ENCODE results near the gene TTC8. TPM values are rescaled to one million over a fixed set of nuclear protein-coding genes. Genes with fewer than 3 reads are reported as not detected.

Gene TTC8
- total RNA-seq, 1 donor from 2014 or later, result 23.6 TPM

DNA sequence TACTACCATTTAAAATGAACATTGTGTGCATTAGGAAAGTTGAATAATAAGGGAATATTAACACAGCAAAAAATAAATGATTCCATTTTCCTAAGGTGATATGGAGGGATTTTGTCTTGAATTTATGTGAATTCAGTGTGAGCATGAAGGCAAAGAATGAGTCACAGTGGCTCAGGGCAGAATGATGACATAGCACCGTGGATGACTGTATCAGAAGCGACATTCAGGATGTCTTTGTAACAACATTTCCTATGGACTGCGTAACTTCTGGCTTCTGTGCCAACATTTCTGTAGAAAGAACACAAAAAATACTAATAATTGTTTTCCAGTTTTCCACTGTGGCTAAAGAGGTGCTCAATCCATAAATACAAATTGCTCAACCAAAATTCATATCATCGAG is 54.6 kb downstream of the TTC8 start:
- Mint-ChIP-seq H3K27me3 (ENCODE audit: unreplicated experiment) (no peaks in the 10 kb centered on the region), H3K4me3 (ENCODE audit: unreplicated experiment) (no peak overlapping the region), H3K4me1 (ENCODE audit: unreplicated experiment) (no peaks in the 10 kb centered on the region), H3K36me3 (ENCODE audit: unreplicated experiment) (peaks cover 35% of the 10 kb centered on the region), H3K27ac (ENCODE audit: unreplicated experiment) (no peak overlapping the region), H3K9me3 (ENCODE audit: unreplicated experiment) (peaks cover 6% of the 10 kb centered on the region)
- TF ChIP-seq, protein P1, sequence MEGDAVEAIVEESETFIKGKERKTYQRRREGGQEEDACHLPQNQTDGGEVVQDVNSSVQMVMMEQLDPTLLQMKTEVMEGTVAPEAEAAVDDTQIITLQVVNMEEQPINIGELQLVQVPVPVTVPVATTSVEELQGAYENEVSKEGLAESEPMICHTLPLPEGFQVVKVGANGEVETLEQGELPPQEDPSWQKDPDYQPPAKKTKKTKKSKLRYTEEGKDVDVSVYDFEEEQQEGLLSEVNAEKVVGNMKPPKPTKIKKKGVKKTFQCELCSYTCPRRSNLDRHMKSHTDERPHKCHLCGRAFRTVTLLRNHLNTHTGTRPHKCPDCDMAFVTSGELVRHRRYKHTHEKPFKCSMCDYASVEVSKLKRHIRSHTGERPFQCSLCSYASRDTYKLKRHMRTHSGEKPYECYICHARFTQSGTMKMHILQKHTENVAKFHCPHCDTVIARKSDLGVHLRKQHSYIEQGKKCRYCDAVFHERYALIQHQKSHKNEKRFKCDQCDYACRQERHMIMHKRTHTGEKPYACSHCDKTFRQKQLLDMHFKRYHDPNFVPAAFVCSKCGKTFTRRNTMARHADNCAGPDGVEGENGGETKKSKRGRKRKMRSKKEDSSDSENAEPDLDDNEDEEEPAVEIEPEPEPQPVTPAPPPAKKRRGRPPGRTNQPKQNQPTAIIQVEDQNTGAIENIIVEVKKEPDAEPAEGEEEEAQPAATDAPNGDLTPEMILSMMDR (IDR thresholded peaks at IDR 0.05), result no peak
- no peak for DNase-seq (ENCODE audit: extremely low spot score, unreplicated experiment)

DNA sequence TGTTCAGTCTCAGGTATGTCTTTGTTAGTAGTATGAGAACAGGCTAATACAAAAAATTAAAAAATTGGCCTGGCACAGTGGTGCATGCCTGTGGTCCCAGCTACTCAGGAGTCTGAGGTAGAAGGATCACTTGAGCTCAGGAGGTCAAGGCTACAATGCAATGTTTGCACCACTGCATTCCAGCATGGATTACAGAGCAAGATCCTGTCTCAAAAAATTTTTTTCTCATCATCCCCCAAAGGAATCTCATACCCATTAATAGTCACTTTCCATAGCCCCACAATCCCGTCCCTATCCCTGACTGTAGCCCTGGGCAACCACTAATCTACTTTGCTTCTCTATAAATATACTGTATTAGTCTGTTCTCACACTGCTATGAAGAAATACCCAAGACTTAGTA is 57.8 kb downstream of the TTC8 start:
- H3K27me3 Mint-ChIP-seq (ENCODE audit: unreplicated experiment), result peaks cover under 1% of the 10 kb centered on the region
- H3K27ac Mint-ChIP-seq (ENCODE audit: unreplicated experiment), result no peak overlapping the region
- H3K9me3 Mint-ChIP-seq (ENCODE audit: unreplicated experiment), result peaks cover 6% of the 10 kb centered on the region
- peaks cover 35% of the 10 kb centered on the region for H3K36me3 Mint-ChIP-seq (ENCODE audit: unreplicated experiment)
- DNase-seq (ENCODE audit: extremely low spot score, unreplicated experiment), result no peak
- H3K4me3 Mint-ChIP-seq (ENCODE audit: unreplicated experiment), result no peak overlapping the region
- TF ChIP-seq, protein P1 (IDR thresholded peaks at IDR 0.05), result no peak
- H3K4me1 Mint-ChIP-seq (ENCODE audit: unreplicated experiment), result no peaks in the 10 kb centered on the region

DNA sequence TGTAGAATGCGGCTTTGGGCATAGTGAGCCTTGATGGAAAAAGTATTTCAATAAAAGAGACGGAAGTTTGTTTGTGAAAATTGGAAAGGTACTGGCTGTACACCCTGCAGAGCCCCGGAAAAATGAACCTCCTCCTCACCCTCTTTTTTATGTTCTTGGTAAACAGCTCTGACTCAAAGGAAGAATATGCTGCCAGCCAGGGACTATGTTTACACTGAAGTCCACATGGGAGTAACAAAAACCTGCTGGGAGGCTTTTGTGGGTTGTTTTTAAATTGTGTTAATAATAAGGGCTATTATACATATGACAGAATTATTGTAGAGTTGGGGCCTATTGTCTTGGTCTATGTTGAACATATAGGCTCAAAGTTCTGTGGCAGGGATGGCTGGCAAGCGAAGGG is 70.7 kb downstream of the TTC8 start:
- H3K27me3 Mint-ChIP-seq (ENCODE audit: unreplicated experiment), result peaks cover 27% of the 10 kb centered on the region
- H3K36me3 Mint-ChIP-seq (ENCODE audit: unreplicated experiment), result no peaks in the 10 kb centered on the region
- TF ChIP-seq, protein P1 (IDR thresholded peaks at IDR 0.05), result no peak
- H3K4me1 Mint-ChIP-seq (ENCODE audit: unreplicated experiment), result peaks cover 5% of the 10 kb centered on the region
- no peak for DNase-seq (ENCODE audit: extremely low spot score, unreplicated experiment)
- H3K9me3 Mint-ChIP-seq (ENCODE audit: unreplicated experiment), result no peaks in the 10 kb centered on the region
- no peak overlapping the region for H3K27ac Mint-ChIP-seq (ENCODE audit: unreplicated experiment)
- H3K4me3 Mint-ChIP-seq (ENCODE audit: unreplicated experiment), result no peak overlapping the region

DNA sequence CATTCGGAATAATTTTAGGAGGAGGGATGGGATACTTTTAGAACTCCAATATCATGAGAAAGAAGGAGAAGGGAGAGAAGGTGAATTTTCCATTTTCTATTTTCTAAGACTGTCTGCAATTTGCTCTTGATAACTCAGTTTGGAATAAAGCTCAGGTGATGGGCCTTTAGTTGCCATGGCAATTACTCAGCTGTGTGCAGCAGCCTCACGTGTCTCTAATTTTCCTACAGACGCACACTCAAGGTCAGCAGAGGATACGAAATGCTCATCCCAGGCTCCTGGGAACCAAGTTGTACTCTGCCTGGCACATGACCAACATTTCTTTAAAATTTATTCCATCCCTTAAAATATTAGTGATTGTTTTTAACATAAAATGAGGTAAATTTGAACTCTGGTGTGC is 76.7 kb downstream of the TTC8 start:
- Mint-ChIP-seq H3K9me3 (ENCODE audit: unreplicated experiment) (peaks cover 1% of the 10 kb centered on the region), H3K36me3 (ENCODE audit: unreplicated experiment) (no peaks in the 10 kb centered on the region), H3K4me1 (ENCODE audit: unreplicated experiment) (no peaks in the 10 kb centered on the region), H3K27me3 (ENCODE audit: unreplicated experiment) (peaks cover 16% of the 10 kb centered on the region), H3K27ac (ENCODE audit: unreplicated experiment) (no peak overlapping the region), H3K4me3 (ENCODE audit: unreplicated experiment) (no peak overlapping the region)
- no peak for DNase-seq (ENCODE audit: extremely low spot score, unreplicated experiment)
- TF ChIP-seq, protein P1 (IDR thresholded peaks at IDR 0.05), result no peak

DNA sequence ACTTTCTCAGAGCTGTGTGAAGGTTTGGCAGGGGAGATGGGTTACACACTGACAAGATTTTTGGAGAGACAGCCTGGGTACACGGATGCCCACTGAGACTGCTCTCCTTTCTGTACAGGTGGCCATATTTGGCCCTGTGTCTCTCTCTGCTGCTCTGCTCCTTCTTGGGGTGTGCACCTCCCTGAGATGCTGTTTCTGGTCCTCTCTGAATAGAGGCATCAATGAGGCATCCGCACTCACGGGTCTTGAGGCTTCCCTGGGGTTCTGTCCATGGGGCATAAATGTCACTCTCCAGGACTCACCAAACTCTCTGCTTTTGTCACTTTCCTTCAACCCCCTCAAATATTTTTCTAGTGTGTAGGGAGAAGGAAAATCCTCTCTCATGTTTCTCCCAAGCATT is 77.5 kb downstream of the TTC8 start:
- Mint-ChIP-seq H3K4me3 (ENCODE audit: unreplicated experiment) (no peak overlapping the region), H3K27me3 (ENCODE audit: unreplicated experiment) (peaks cover 14% of the 10 kb centered on the region), H3K27ac (ENCODE audit: unreplicated experiment) (no peak overlapping the region), H3K4me1 (ENCODE audit: unreplicated experiment) (no peaks in the 10 kb centered on the region), H3K36me3 (ENCODE audit: unreplicated experiment) (no peaks in the 10 kb centered on the region), H3K9me3 (ENCODE audit: unreplicated experiment) (peaks cover 6% of the 10 kb centered on the region)
- TF ChIP-seq, protein P1 (IDR thresholded peaks at IDR 0.05), result no peak
- no peak for DNase-seq (ENCODE audit: extremely low spot score, unreplicated experiment)

All from osteocyte (in vitro differentiated cells).